GM23338 (cell line): ENCODE measurements around the gene PKP3. TPM values are rescaled to one million over a fixed set of nuclear protein-coding genes. Genes with fewer than 3 reads are reported as not detected.

Source experiments
- ATAC-seq: fragments of 200-7000 bp; cut with Tn5 transposase; 3 replicates; pipeline ENCODE4 v1.9.1; 2020
- DNase-seq: peaks from one replicate; pipeline ENCODE4 v3.0.0-alpha.2; 2015; ENCODE audit warnings: low spot score
- H2AFZ ChIP-seq: fragments of 200-600 bp; sonication (generic); 2 replicates; pipeline ENCODE4 v1.8.0; 2016; ENCODE audit warnings: antibody characterized with exemption, mild to moderate bottlenecking, moderate library complexity
- H3F3A ChIP-seq: fragments of 200-600 bp; sonication (generic); replicated peaks from 2 replicates; pipeline ENCODE4 v1.8.0; 2017; ENCODE audit warnings: antibody characterized with exemption, mixed run types, low read depth
- H3K27ac ChIP-seq: fragments of 200-600 bp; sonication (generic); 2 replicates; pipeline ENCODE4 v1.6.1; 2016; ENCODE audit warnings: low read depth
- H3K27me3 ChIP-seq: fragments of 200-600 bp; sonication (generic); 2 replicates; pipeline ENCODE4 v1.8.0; 2016; ENCODE audit warnings: mild to moderate bottlenecking, mixed run types, moderate library complexity; ENCODE audit not compliant: insufficient read depth
- H3K36me3 ChIP-seq: fragments of 200-600 bp; sonication (generic); 2 replicates; pipeline ENCODE4 v1.8.0; 2016; ENCODE audit warnings: mild to moderate bottlenecking; ENCODE audit not compliant: insufficient read depth
- H3K4me1 ChIP-seq: fragments of 200-600 bp; sonication (generic); 2 replicates; pipeline ENCODE4 v1.8.0; 2016; ENCODE audit warnings: mild to moderate bottlenecking, moderate library complexity; ENCODE audit not compliant: insufficient read depth
- H3K4me2 ChIP-seq: fragments of 200-600 bp; sonication (generic); 2 replicates; pipeline ENCODE4 v1.7.1; 2017; ENCODE audit warnings: mixed run types
- H3K4me3 ChIP-seq: fragments of 200-600 bp; sonication (generic); 2 replicates; pipeline ENCODE4 v1.6.1; 2016; ENCODE audit warnings: mixed run types
- H3K79me2 ChIP-seq: fragments of 200-600 bp; sonication (generic); replicated peaks from 2 replicates; pipeline ENCODE4 v1.8.0; 2017; ENCODE audit warnings: mild to moderate bottlenecking; ENCODE audit not compliant: insufficient read depth
- H3K9me2 ChIP-seq: fragments of 200-600 bp; sonication (generic); 2 replicates; pipeline ENCODE4 v1.8.0; 2017; ENCODE audit not compliant: insufficient read depth
- H4K20me1 ChIP-seq: fragments of 200-600 bp; sonication (generic); replicated peaks from 2 replicates; pipeline ENCODE4 v1.8.0; 2017; ENCODE audit warnings: mild to moderate bottlenecking; ENCODE audit not compliant: insufficient read depth
- H3K27ac Mint-ChIP-seq: 2 replicates; pipeline ENCODE4 v1.8.0; 2020; ENCODE audit warnings: inconsistent platforms, mild to moderate bottlenecking, moderate library complexity, mixed read lengths
- H3K27me3 Mint-ChIP-seq: 3 replicates; pipeline ENCODE4 v1.8.0; 2022; ENCODE audit warnings: low read depth, mild to moderate bottlenecking, moderate library complexity, mixed read lengths, inconsistent platforms; ENCODE audit not compliant: insufficient read depth, poor library complexity
- H3K36me3 Mint-ChIP-seq: 3 replicates; pipeline ENCODE4 v1.8.0; 2021; ENCODE audit warnings: low read depth, mild to moderate bottlenecking, inconsistent platforms, moderate library complexity, mixed read lengths
- H3K4me1 Mint-ChIP-seq: 3 replicates; pipeline ENCODE4 v1.8.0; 2020; ENCODE audit warnings: mild to moderate bottlenecking, inconsistent platforms, mixed read lengths
- H3K4me3 Mint-ChIP-seq: 3 replicates; pipeline ENCODE4 v1.8.0; 2021; ENCODE audit warnings: moderate library complexity, mild to moderate bottlenecking, inconsistent platforms, mixed read lengths
- H3K9me3 Mint-ChIP-seq: 3 replicates; pipeline ENCODE4 v1.8.0; 2020; ENCODE audit warnings: moderate library complexity, mild to moderate bottlenecking, inconsistent platforms, mixed read lengths
- CREB1 ChIP-seq: fragments of 250-450 bp; sonication (Bioruptor Pico); IDR thresholded peaks from 2 replicates; pipeline ENCODE4 v1.5.0; 2020; ENCODE audit warnings: low read depth, mild to moderate bottlenecking, moderate library complexity
- EZH2phosphoT487 ChIP-seq: fragments of 200-600 bp; sonication (generic); IDR thresholded peaks from one replicate; pipeline ENCODE4 v1.8.1; 2018; ENCODE audit warnings: antibody characterized with exemption; ENCODE audit not compliant: unreplicated experiment
- JUNB ChIP-seq: IDR thresholded peaks from one replicate; pipeline ENCODE4 v1.6.1; 2016; ENCODE audit warnings: antibody characterized with exemption; ENCODE audit not compliant: unreplicated experiment
- ZNF114 ChIP-seq: fragments of 250-450 bp; sonication (Bioruptor Pico); IDR thresholded peaks from 2 replicates; pipeline ENCODE4 v1.5.0; 2020; ENCODE audit warnings: mild to moderate bottlenecking, moderate library complexity
- polyA plus RNA-seq: library from polyadenylated mRNA; unstranded; fragments of >200 nt; fragmentation: Nextera tagmentation; extraction: Ambion mirVana; gene quantifications from 2 replicates; pipeline ENCODE4 v1.2.1, GENCODE V29; 2016
- total RNA-seq: library from RNA; depleted of rRNA; stranded (reverse); fragments of >200 nt; shearing (Covaris generic); gene quantifications from 2 replicates; pipeline ENCODE4 v1.2.3, GENCODE V29; 2014
- TF ChIP-seq, protein P1 (sequence below): IDR thresholded peaks from 2 replicates; pipeline ENCODE4 v1.6.1; 2016; ENCODE audit warnings: antibody characterized with exemption
- TF ChIP-seq, protein P2 (sequence below), 2 experiments: fragments of 200-600 bp in 1 of 2; sonication (generic) in 1 of 2; conservative IDR thresholded peaks; 2 replicates each; pipeline versions ENCODE4 v1.5.1 to v1.6.1; 2016 to 2017; ENCODE audit warnings: antibody characterized with exemption in 2 of 2, low read depth in 2 of 2, mild to moderate bottlenecking in 2 of 2, moderate library complexity in 1 of 2

Gene PKP3
- total and polyA plus RNA-seq, 2 experiments from 2014 or later = 7.2 to 23.0 TPM

DNA sequence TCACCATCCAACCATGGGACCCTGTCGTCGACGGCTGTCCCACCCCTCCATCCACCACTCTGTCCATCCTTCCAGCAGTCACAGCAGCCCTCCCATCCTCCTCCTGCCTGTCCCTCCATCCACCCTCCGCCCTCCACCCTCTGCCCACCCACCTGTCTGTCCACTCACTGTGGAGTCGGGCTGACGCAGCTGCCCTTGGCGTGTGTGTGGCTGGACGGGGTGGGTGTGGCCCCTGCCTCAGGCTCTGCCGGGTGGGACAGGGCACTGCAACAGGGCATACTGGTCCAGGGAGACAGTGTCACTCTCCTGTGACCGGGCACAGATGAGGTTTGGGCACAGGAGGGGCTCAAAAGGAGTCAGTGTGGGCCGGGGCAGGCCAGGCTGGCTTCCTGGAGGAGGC is 1.9 kb downstream of the PKP3 start:
- ATAC-seq = no peak
- Mint-ChIP-seq H3K4me3 (no peak overlapping the region), H3K27ac (no peak overlapping the region), H3K36me3 (peaks cover 14% of the 10 kb centered on the region; the same call in 2 of the 3 replicates), H3K9me3 (peaks cover 15% of the 10 kb centered on the region), H3K4me1 (peaks cover 2% of the 10 kb centered on the region; the same call in 1 of the 3 replicates), H3K27me3 (peaks cover 11% of the 10 kb centered on the region)
- no peaks in the 10 kb centered on the region for H3K36me3 ChIP-seq
- no peak for TF ChIP-seq CREB1
- TF ChIP-seq JUNB = no peak
- TF ChIP-seq, protein P1, sequence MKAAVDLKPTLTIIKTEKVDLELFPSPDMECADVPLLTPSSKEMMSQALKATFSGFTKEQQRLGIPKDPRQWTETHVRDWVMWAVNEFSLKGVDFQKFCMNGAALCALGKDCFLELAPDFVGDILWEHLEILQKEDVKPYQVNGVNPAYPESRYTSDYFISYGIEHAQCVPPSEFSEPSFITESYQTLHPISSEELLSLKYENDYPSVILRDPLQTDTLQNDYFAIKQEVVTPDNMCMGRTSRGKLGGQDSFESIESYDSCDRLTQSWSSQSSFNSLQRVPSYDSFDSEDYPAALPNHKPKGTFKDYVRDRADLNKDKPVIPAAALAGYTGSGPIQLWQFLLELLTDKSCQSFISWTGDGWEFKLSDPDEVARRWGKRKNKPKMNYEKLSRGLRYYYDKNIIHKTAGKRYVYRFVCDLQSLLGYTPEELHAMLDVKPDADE = no peak
- TF ChIP-seq, protein P2, sequence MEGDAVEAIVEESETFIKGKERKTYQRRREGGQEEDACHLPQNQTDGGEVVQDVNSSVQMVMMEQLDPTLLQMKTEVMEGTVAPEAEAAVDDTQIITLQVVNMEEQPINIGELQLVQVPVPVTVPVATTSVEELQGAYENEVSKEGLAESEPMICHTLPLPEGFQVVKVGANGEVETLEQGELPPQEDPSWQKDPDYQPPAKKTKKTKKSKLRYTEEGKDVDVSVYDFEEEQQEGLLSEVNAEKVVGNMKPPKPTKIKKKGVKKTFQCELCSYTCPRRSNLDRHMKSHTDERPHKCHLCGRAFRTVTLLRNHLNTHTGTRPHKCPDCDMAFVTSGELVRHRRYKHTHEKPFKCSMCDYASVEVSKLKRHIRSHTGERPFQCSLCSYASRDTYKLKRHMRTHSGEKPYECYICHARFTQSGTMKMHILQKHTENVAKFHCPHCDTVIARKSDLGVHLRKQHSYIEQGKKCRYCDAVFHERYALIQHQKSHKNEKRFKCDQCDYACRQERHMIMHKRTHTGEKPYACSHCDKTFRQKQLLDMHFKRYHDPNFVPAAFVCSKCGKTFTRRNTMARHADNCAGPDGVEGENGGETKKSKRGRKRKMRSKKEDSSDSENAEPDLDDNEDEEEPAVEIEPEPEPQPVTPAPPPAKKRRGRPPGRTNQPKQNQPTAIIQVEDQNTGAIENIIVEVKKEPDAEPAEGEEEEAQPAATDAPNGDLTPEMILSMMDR (conservative IDR thresholded peaks at IDR 0.05; ENCODE audit: low read depth in 2 of 2) = no peak
- TF ChIP-seq EZH2phosphoT487 = no peak
- no peak for TF ChIP-seq ZNF114 (CRISPR knock-in tag)
- peaks cover 6% of the 10 kb centered on the region for H3K4me1 ChIP-seq
- no peaks in the 10 kb centered on the region for H3K9me2 ChIP-seq
- H3K27me3 ChIP-seq = no peaks in the 10 kb centered on the region
- H4K20me1 ChIP-seq = no peaks in the 10 kb centered on the region
- no peak overlapping the region for H3K4me3 ChIP-seq
- H3K79me2 ChIP-seq = no peaks in the 10 kb centered on the region
- no peaks in the 10 kb centered on the region for H3F3A ChIP-seq
- no peak for DNase-seq
- H3K27ac ChIP-seq = no peak overlapping the region
- no peak overlapping the region for H3K4me2 ChIP-seq
- H2AFZ ChIP-seq = no peak overlapping the region

DNA sequence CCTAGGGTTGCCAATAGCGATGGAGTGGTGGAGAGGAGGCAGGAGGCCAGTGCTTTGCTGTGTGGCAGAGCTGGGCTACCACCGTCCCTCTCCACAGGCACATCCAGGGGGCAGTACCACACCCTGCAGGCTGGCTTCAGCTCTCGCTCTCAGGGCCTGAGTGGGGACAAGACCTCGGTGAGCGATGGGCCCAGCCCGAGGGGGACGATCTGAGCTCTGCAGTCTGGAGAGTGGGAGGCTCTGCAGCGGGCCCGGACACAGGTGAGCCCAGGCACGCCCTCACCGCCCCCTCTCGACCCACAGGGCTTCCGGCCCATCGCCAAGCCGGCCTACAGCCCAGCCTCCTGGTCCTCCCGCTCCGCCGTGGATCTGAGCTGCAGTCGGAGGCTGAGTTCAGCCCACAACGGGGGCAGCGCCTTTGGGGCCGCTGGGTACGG is 2.5 kb downstream of the PKP3 start:
- no peak overlapping the region for H3K4me3 Mint-ChIP-seq
- TF ChIP-seq ZNF114 (CRISPR knock-in tag) = no peak
- TF ChIP-seq, protein P2 (conservative IDR thresholded peaks at IDR 0.05; ENCODE audit: low read depth in 2 of 2) = peak; percentile 22 to 50; a peak in 2 of 4 replicates
- Histone ChIP-seq H3F3A (no peaks in the 10 kb centered on the region), H3K4me2 (no peak overlapping the region), H3K27me3 (no peaks in the 10 kb centered on the region), H2AFZ (no peak overlapping the region), H3K4me1 (peaks cover 6% of the 10 kb centered on the region), H3K79me2 (no peaks in the 10 kb centered on the region), H3K36me3 (no peaks in the 10 kb centered on the region), H3K4me3 (no peak overlapping the region), H3K27ac (no peak overlapping the region), H4K20me1 (no peaks in the 10 kb centered on the region), H3K9me2 (no peaks in the 10 kb centered on the region)
- peaks cover 15% of the 10 kb centered on the region for H3K9me3 Mint-ChIP-seq
- H3K27me3 Mint-ChIP-seq = peaks cover 11% of the 10 kb centered on the region
- H3K36me3 Mint-ChIP-seq = peaks cover 14% of the 10 kb centered on the region; the same call in 2 of the 3 replicates
- DNase-seq (peak; percentile 52), ATAC-seq (peak; percentile 33)
- peaks cover 2% of the 10 kb centered on the region; the same call in 1 of the 3 replicates for H3K4me1 Mint-ChIP-seq
- H3K27ac Mint-ChIP-seq = no peak overlapping the region
